GM23338 (cell line): ENCODE data around the gene RUNX3. TPM values are rescaled to one million over a fixed set of nuclear protein-coding genes. Genes with fewer than 3 reads are reported as not detected.

Experiments used
- ATAC-seq: fragments of 200-7000 bp; cut with Tn5 transposase; 3 replicates; pipeline ENCODE4 v1.9.1; 2020
- DNase-seq: peaks from one replicate; pipeline ENCODE4 v3.0.0-alpha.2; 2015; ENCODE audit warnings: low spot score
- H2AFZ ChIP-seq: fragments of 200-600 bp; sonication (generic); 2 replicates; pipeline ENCODE4 v1.8.0; 2016; ENCODE audit warnings: antibody characterized with exemption, mild to moderate bottlenecking, moderate library complexity
- H3F3A ChIP-seq: fragments of 200-600 bp; sonication (generic); replicated peaks from 2 replicates; pipeline ENCODE4 v1.8.0; 2017; ENCODE audit warnings: antibody characterized with exemption, mixed run types, low read depth
- H3K27ac ChIP-seq: fragments of 200-600 bp; sonication (generic); 2 replicates; pipeline ENCODE4 v1.6.1; 2016; ENCODE audit warnings: low read depth
- H3K27me3 ChIP-seq: fragments of 200-600 bp; sonication (generic); 2 replicates; pipeline ENCODE4 v1.8.0; 2016; ENCODE audit warnings: mild to moderate bottlenecking, mixed run types, moderate library complexity; ENCODE audit not compliant: insufficient read depth
- H3K36me3 ChIP-seq: fragments of 200-600 bp; sonication (generic); 2 replicates; pipeline ENCODE4 v1.8.0; 2016; ENCODE audit warnings: mild to moderate bottlenecking; ENCODE audit not compliant: insufficient read depth
- H3K4me1 ChIP-seq: fragments of 200-600 bp; sonication (generic); 2 replicates; pipeline ENCODE4 v1.8.0; 2016; ENCODE audit warnings: mild to moderate bottlenecking, moderate library complexity; ENCODE audit not compliant: insufficient read depth
- H3K4me2 ChIP-seq: fragments of 200-600 bp; sonication (generic); 2 replicates; pipeline ENCODE4 v1.7.1; 2017; ENCODE audit warnings: mixed run types
- H3K4me3 ChIP-seq: fragments of 200-600 bp; sonication (generic); 2 replicates; pipeline ENCODE4 v1.6.1; 2016; ENCODE audit warnings: mixed run types
- H3K79me2 ChIP-seq: fragments of 200-600 bp; sonication (generic); replicated peaks from 2 replicates; pipeline ENCODE4 v1.8.0; 2017; ENCODE audit warnings: mild to moderate bottlenecking; ENCODE audit not compliant: insufficient read depth
- H3K9me2 ChIP-seq: fragments of 200-600 bp; sonication (generic); 2 replicates; pipeline ENCODE4 v1.8.0; 2017; ENCODE audit not compliant: insufficient read depth
- H4K20me1 ChIP-seq: fragments of 200-600 bp; sonication (generic); replicated peaks from 2 replicates; pipeline ENCODE4 v1.8.0; 2017; ENCODE audit warnings: mild to moderate bottlenecking; ENCODE audit not compliant: insufficient read depth
- H3K27ac Mint-ChIP-seq: 2 replicates; pipeline ENCODE4 v1.8.0; 2020; ENCODE audit warnings: inconsistent platforms, mild to moderate bottlenecking, moderate library complexity, mixed read lengths
- H3K27me3 Mint-ChIP-seq: 3 replicates; pipeline ENCODE4 v1.8.0; 2022; ENCODE audit warnings: low read depth, mild to moderate bottlenecking, moderate library complexity, mixed read lengths, inconsistent platforms; ENCODE audit not compliant: insufficient read depth, poor library complexity
- H3K36me3 Mint-ChIP-seq: 3 replicates; pipeline ENCODE4 v1.8.0; 2021; ENCODE audit warnings: low read depth, mild to moderate bottlenecking, inconsistent platforms, moderate library complexity, mixed read lengths
- H3K4me1 Mint-ChIP-seq: 3 replicates; pipeline ENCODE4 v1.8.0; 2020; ENCODE audit warnings: mild to moderate bottlenecking, inconsistent platforms, mixed read lengths
- H3K4me3 Mint-ChIP-seq: 3 replicates; pipeline ENCODE4 v1.8.0; 2021; ENCODE audit warnings: moderate library complexity, mild to moderate bottlenecking, inconsistent platforms, mixed read lengths
- H3K9me3 Mint-ChIP-seq: 3 replicates; pipeline ENCODE4 v1.8.0; 2020; ENCODE audit warnings: moderate library complexity, mild to moderate bottlenecking, inconsistent platforms, mixed read lengths
- CREB1 ChIP-seq: fragments of 250-450 bp; sonication (Bioruptor Pico); IDR thresholded peaks from 2 replicates; pipeline ENCODE4 v1.5.0; 2020; ENCODE audit warnings: low read depth, mild to moderate bottlenecking, moderate library complexity
- CTCF ChIP-seq, 2 experiments: fragments of 200-600 bp in 1 of 2; sonication (generic) in 1 of 2; conservative IDR thresholded peaks; 2 replicates each; pipeline versions ENCODE4 v1.5.1 to v1.6.1; 2016 to 2017; ENCODE audit warnings: antibody characterized with exemption in 2 of 2, low read depth in 2 of 2, mild to moderate bottlenecking in 2 of 2, moderate library complexity in 1 of 2
- POLR2AphosphoS5 ChIP-seq: IDR thresholded peaks from 2 replicates; pipeline ENCODE4 v1.6.1; 2016; ENCODE audit warnings: antibody characterized with exemption, low read depth
- ZNF114 ChIP-seq: fragments of 250-450 bp; sonication (Bioruptor Pico); IDR thresholded peaks from 2 replicates; pipeline ENCODE4 v1.5.0; 2020; ENCODE audit warnings: mild to moderate bottlenecking, moderate library complexity
- ZNF331 ChIP-seq: fragments of 250-450 bp; sonication (Bioruptor Pico); IDR thresholded peaks from 2 replicates; pipeline ENCODE4 v1.5.0; 2020; ENCODE audit warnings: low read depth, mild to moderate bottlenecking, moderate library complexity
- ZNF462 ChIP-seq: fragments of 250-450 bp; sonication (Bioruptor Pico); IDR thresholded peaks from 2 replicates; pipeline ENCODE4 v1.5.0; 2020; ENCODE audit warnings: mild to moderate bottlenecking, moderate library complexity
- polyA plus RNA-seq: library from polyadenylated mRNA; unstranded; fragments of >200 nt; fragmentation: Nextera tagmentation; extraction: Ambion mirVana; gene quantifications from 2 replicates; pipeline ENCODE4 v1.2.1, GENCODE V29; 2016
- total RNA-seq: library from RNA; depleted of rRNA; stranded (reverse); fragments of >200 nt; shearing (Covaris generic); gene quantifications from 2 replicates; pipeline ENCODE4 v1.2.3, GENCODE V29; 2014
- TF ChIP-seq, protein P1 (sequence below): IDR thresholded peaks from one replicate; pipeline ENCODE4 v1.6.1; 2018; ENCODE audit warnings: antibody characterized with exemption; ENCODE audit not compliant: unreplicated experiment

Gene RUNX3
- total and polyA plus RNA-seq, 2 experiments from 2014 or later, result 0.23 to 0.73 TPM

DNA sequence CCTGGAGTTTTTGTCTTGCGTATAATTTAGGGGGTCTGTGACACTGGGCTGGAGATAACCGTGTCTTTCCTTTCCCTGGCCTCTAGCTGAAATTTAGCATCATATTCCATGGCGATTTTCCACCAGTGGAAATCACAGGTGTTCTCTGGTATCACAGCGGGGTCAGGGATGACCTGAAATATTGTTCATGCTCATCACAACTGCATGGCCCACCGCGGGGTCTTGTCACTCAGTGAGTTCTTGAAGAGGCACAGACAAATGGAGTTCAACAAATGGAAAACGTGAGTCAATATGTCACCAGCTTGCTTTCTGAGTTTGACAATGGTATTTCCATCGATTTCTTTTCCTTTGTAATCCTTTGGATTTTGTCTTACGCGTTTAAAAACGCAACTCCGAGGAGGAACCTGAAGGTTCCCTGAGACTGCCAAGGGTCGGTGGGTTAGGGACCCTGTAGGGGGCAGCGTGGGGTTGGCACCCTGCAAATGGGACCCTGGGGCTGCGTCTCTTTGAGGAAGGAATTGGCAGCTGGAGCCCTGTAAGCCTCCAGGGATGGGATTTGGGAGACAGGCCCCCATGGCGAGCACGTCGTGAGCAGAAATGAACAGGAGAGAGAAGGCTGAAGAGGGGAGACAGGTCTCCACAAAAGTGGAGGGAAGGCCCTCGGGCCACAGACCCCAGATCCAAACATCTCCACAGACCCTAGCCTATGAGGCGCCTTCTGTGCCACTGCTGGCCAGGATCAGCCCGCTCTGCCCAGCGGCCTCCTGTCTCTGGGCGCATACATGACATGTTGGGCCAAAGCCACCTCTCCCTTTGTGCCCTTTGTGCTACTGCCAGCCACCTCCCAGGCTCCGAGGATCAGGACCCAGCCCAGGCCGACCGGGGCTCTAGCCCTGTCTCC, 32.1 kb upstream of the RUNX3 start:
- peak; percentile 59 to 70 for TF ChIP-seq CTCF (conservative IDR thresholded peaks at IDR 0.05; ENCODE audit: low read depth in 2 of 2)
- TF ChIP-seq ZNF331 (CRISPR knock-in tag), result no peak
- Histone ChIP-seq H3K27ac (no peak overlapping the region), H3K36me3 (no peaks in the 10 kb centered on the region), H3K4me1 (no peaks in the 10 kb centered on the region), H3K27me3 (no peaks in the 10 kb centered on the region), H3F3A (no peaks in the 10 kb centered on the region), H4K20me1 (no peaks in the 10 kb centered on the region), H3K4me2 (no peak overlapping the region), H3K79me2 (no peaks in the 10 kb centered on the region), H2AFZ (0 out of 2 replicates have a peak overlapping the region, but pooled peaks have one; percentile 24), H3K4me3 (no peak overlapping the region), H3K9me2 (no peaks in the 10 kb centered on the region)
- Mint-ChIP-seq H3K4me1 (peaks cover 3% of the 10 kb centered on the region; the same call in 1 of the 3 replicates), H3K4me3 (no peak overlapping the region), H3K27me3 (peaks cover 3% of the 10 kb centered on the region), H3K9me3 (no peaks in the 10 kb centered on the region), H3K27ac (no peak overlapping the region), H3K36me3 (no peaks in the 10 kb centered on the region)
- peak; percentile 65 for DNase-seq
- peak; percentile 72 for ATAC-seq

GRCh38 chr1:24961334-24961733, 31.3 kb upstream of the RUNX3 start:
- DNase-seq (no peak), ATAC-seq (no peak)
- Histone ChIP-seq H2AFZ (no peak overlapping the region), H3K36me3 (no peaks in the 10 kb centered on the region), H3K9me2 (no peaks in the 10 kb centered on the region), H3K27me3 (no peaks in the 10 kb centered on the region), H3F3A (no peaks in the 10 kb centered on the region), H3K4me3 (no peak overlapping the region), H3K4me2 (no peak overlapping the region), H3K27ac (no peak overlapping the region), H3K79me2 (no peaks in the 10 kb centered on the region), H3K4me1 (no peaks in the 10 kb centered on the region), H4K20me1 (no peaks in the 10 kb centered on the region)
- peaks cover 3% of the 10 kb centered on the region; the same call in 1 of the 3 replicates for H3K4me1 Mint-ChIP-seq
- H3K4me3 Mint-ChIP-seq, result no peak overlapping the region
- peaks cover 6% of the 10 kb centered on the region for H3K27me3 Mint-ChIP-seq
- no peaks in the 10 kb centered on the region for H3K9me3 Mint-ChIP-seq
- no peak overlapping the region for H3K27ac Mint-ChIP-seq
- no peaks in the 10 kb centered on the region for H3K36me3 Mint-ChIP-seq
- TF ChIP-seq ZNF114 (CRISPR knock-in tag) (no peak), ZNF462 (CRISPR knock-in tag) (no peak), CREB1 (CRISPR knock-in tag) (no peak), POLR2AphosphoS5 (no peak)
- TF ChIP-seq, protein P1, sequence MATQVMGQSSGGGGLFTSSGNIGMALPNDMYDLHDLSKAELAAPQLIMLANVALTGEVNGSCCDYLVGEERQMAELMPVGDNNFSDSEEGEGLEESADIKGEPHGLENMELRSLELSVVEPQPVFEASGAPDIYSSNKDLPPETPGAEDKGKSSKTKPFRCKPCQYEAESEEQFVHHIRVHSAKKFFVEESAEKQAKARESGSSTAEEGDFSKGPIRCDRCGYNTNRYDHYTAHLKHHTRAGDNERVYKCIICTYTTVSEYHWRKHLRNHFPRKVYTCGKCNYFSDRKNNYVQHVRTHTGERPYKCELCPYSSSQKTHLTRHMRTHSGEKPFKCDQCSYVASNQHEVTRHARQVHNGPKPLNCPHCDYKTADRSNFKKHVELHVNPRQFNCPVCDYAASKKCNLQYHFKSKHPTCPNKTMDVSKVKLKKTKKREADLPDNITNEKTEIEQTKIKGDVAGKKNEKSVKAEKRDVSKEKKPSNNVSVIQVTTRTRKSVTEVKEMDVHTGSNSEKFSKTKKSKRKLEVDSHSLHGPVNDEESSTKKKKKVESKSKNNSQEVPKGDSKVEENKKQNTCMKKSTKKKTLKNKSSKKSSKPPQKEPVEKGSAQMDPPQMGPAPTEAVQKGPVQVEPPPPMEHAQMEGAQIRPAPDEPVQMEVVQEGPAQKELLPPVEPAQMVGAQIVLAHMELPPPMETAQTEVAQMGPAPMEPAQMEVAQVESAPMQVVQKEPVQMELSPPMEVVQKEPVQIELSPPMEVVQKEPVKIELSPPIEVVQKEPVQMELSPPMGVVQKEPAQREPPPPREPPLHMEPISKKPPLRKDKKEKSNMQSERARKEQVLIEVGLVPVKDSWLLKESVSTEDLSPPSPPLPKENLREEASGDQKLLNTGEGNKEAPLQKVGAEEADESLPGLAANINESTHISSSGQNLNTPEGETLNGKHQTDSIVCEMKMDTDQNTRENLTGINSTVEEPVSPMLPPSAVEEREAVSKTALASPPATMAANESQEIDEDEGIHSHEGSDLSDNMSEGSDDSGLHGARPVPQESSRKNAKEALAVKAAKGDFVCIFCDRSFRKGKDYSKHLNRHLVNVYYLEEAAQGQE, result no peak
